ENCODE results near the gene TULP1. TPM values are rescaled to one million over a fixed set of nuclear protein-coding genes. Genes with fewer than 3 reads are reported as not detected.

The TULP1 gene
- total RNA-seq, 1 experiment from 2014 or later, result not detected

- Mint-ChIP-seq H3K9me3 (ENCODE audit: unreplicated experiment) (no peaks in the 10 kb centered on the region), H3K27ac (ENCODE audit: low read depth, unreplicated experiment) (no peak overlapping the region), H3K36me3 (ENCODE audit: insufficient read depth, unreplicated experiment) (no peaks in the 10 kb centered on the region), H3K4me1 (ENCODE audit: insufficient read depth, unreplicated experiment) (peaks cover 26% of the 10 kb centered on the region), H3K4me3 (ENCODE audit: unreplicated experiment) (no peak overlapping the region), H3K27me3 (ENCODE audit: insufficient read depth, unreplicated experiment) (no peaks in the 10 kb centered on the region)
- TF ChIP-seq CTCF (IDR thresholded peaks at IDR 0.05; ENCODE audit: unreplicated experiment), result no peak
- intact Hi-C loops (cut with micrococcal nuclease), result no loop called here
- CTCF ChIA-PET, result no interaction called here
- no TSS peak for BruUV-seq (replicated peaks)
- no peak for DNase-seq (ENCODE audit: unreplicated experiment)
- POLR2A ChIA-PET, result interaction anchor here (0.8 to 4.7 kb wide), 2 partner anchors 24 to 107 kb away, joined by 6 to 45 read pairs; partner anchors contain the start of gene RPL10A
These were observed 18.5 kb downstream of the TULP1 start for GRCh38 chr6:35494161-35494563.

GRCh38 chr6:35493307-35493983 lies 19.3 kb downstream of the TULP1 start:
- Mint-ChIP-seq H3K27ac (ENCODE audit: low read depth, unreplicated experiment) (no peak overlapping the region), H3K36me3 (ENCODE audit: insufficient read depth, unreplicated experiment) (no peaks in the 10 kb centered on the region), H3K9me3 (ENCODE audit: unreplicated experiment) (no peaks in the 10 kb centered on the region), H3K4me3 (ENCODE audit: unreplicated experiment) (no peak overlapping the region), H3K27me3 (ENCODE audit: insufficient read depth, unreplicated experiment) (no peaks in the 10 kb centered on the region), H3K4me1 (ENCODE audit: insufficient read depth, unreplicated experiment) (peaks cover 22% of the 10 kb centered on the region)
- ChIA-PET POLR2A (no interaction called here), CTCF (no interaction called here)
- no peak for DNase-seq (ENCODE audit: unreplicated experiment)
- intact Hi-C loops (cut with micrococcal nuclease), result no loop called here
- no TSS peak for BruUV-seq (replicated peaks)
- TF ChIP-seq CTCF (IDR thresholded peaks at IDR 0.05; ENCODE audit: unreplicated experiment), result no peak

- intact Hi-C loops (cut with micrococcal nuclease), result no loop called here
- no peak for DNase-seq (ENCODE audit: unreplicated experiment)
- Mint-ChIP-seq H3K36me3 (ENCODE audit: insufficient read depth, unreplicated experiment) (no peaks in the 10 kb centered on the region), H3K27me3 (ENCODE audit: insufficient read depth, unreplicated experiment) (no peaks in the 10 kb centered on the region), H3K27ac (ENCODE audit: low read depth, unreplicated experiment) (no peak overlapping the region), H3K9me3 (ENCODE audit: unreplicated experiment) (no peaks in the 10 kb centered on the region), H3K4me3 (ENCODE audit: unreplicated experiment) (no peak overlapping the region), H3K4me1 (ENCODE audit: insufficient read depth, unreplicated experiment) (peaks cover 26% of the 10 kb centered on the region)
- BruUV-seq (replicated peaks), result no TSS peak
- ChIA-PET CTCF (no interaction called here), POLR2A (no interaction called here)
- TF ChIP-seq CTCF (IDR thresholded peaks at IDR 0.05; ENCODE audit: unreplicated experiment), result no peak
These were observed 19.8 kb downstream of the TULP1 start for GRCh38 chr6:35492974-35493284.

- no peaks in the 10 kb centered on the region for H3K9me3 Mint-ChIP-seq (ENCODE audit: unreplicated experiment)
- no peaks in the 10 kb centered on the region for H3K27me3 Mint-ChIP-seq (ENCODE audit: insufficient read depth, unreplicated experiment)
- H3K4me3 Mint-ChIP-seq (ENCODE audit: unreplicated experiment), result no peak overlapping the region
- no peak for DNase-seq (ENCODE audit: unreplicated experiment)
- TF ChIP-seq CTCF (IDR thresholded peaks at IDR 0.05; ENCODE audit: unreplicated experiment), result no peak
- ChIA-PET POLR2A (no interaction called here), CTCF (interaction anchor here (0.6 kb wide), 1 partner anchor 13 kb away, joined by 3 read pairs; no protein-coding TSS in a partner anchor)
- intact Hi-C loops (cut with micrococcal nuclease), result no loop called here
- BruUV-seq (replicated peaks), result no TSS peak
- H3K36me3 Mint-ChIP-seq (ENCODE audit: insufficient read depth, unreplicated experiment), result no peaks in the 10 kb centered on the region
- peaks cover 31% of the 10 kb centered on the region for H3K4me1 Mint-ChIP-seq (ENCODE audit: insufficient read depth, unreplicated experiment)
- no peak overlapping the region for H3K27ac Mint-ChIP-seq (ENCODE audit: low read depth, unreplicated experiment)
These were observed 20.3 kb downstream of the TULP1 start for GRCh38 chr6:35492258-35492973.
